ENCODE results near the gene CXCL8. TPM values are rescaled to one million over a fixed set of nuclear protein-coding genes. Genes with fewer than 3 reads are reported as not detected.

Gene CXCL8
- total and polyA plus RNA-seq, 9 of the 15 experiments (the other 6 are each of a cell fraction or from before 2014, with no cell fraction given): 1.6 to 7.7 (median 3.3) TPM

- TF ChIP-seq ATF3 (IDR thresholded peaks at IDR 0.05) (peak; percentile 87), ATF3 (CRISPR knock-in tag; conservative IDR thresholded peaks at IDR 0.05) (no peak), BDP1 (IDR thresholded peaks at IDR 0.05; ENCODE audit: insufficient read depth, insufficient read length) (no peak), ZNF778 (CRISPR knock-in tag; IDR thresholded peaks at IDR 0.05) (no peak), POLR2H (tag; IDR thresholded peaks at IDR 0.05; ENCODE audit: low read depth) (peak; percentile 58; the same call in 1 of the 2 replicates), HES1 (IDR thresholded peaks at IDR 0.05; ENCODE audit: low read depth) (no peak), ZNF639 (CRISPR knock-in tag; conservative IDR thresholded peaks at IDR 0.05 in 1 of 2, IDR thresholded peaks at IDR 0.05 in 1 of 2) (peak in 1 of 2 experiments; percentile 32; a peak in 1 of 4 replicates), EHMT2 (IDR thresholded peaks at IDR 0.05) (peak; percentile 12; the same call in 1 of the 2 replicates), TCF15 (CRISPR knock-in tag; IDR thresholded peaks at IDR 0.05) (no peak), PPARD (CRISPR knock-in tag; IDR thresholded peaks at IDR 0.05) (no peak), ZNF165 (CRISPR knock-in tag; IDR thresholded peaks at IDR 0.05; ENCODE audit: borderline replicate concordance) (no peak), ATF1 (CRISPR knock-in tag; IDR thresholded peaks at IDR 0.05) (no peak), ATF1 (tag; IDR thresholded peaks at IDR 0.05) (no peak), KHSRP (IDR thresholded peaks at IDR 0.05) (no peak), VEZF1 (CRISPR knock-in tag; IDR thresholded peaks at IDR 0.05) (no peak), CBX1 (IDR thresholded peaks at IDR 0.05; ENCODE audit: low read depth) (no peak), PHB (CRISPR knock-in tag; IDR thresholded peaks at IDR 0.05) (no peak), MEIS2 (IDR thresholded peaks at IDR 0.05; ENCODE audit: partially characterized antibody) (no peak), EP400 (IDR thresholded peaks at IDR 0.05) (peak; percentile 23), SMAD4 (CRISPR knock-in tag; conservative IDR thresholded peaks at IDR 0.05) (no peak), PRMT5 (CRISPR knock-in tag; IDR thresholded peaks at IDR 0.05) (no peak), ZNF280A (IDR thresholded peaks at IDR 0.05; ENCODE audit: low read depth, partially characterized antibody) (no peak), GTF2E2 (tag; IDR thresholded peaks at IDR 0.05) (no peak)
Observed at GRCh38 chr4:73740353-73740778, at the start of gene CXCL8 (continued).
